Cerebellar cortex (tissue), 1 donor: ENCODE data around the gene SLC7A10.
"Not testable (repeated sequence)": the region's sequence is repeated elsewhere in the genome, so short reads cannot be mapped to it uniquely, and the experiment has no call there.

ENCODE experiments used
- DNase-seq: peaks from one replicate; pipeline ENCODE4 v3.0.0-alpha.2; 2015; ENCODE audit warnings: low spot score

SLC7A10 gene

DNA sequence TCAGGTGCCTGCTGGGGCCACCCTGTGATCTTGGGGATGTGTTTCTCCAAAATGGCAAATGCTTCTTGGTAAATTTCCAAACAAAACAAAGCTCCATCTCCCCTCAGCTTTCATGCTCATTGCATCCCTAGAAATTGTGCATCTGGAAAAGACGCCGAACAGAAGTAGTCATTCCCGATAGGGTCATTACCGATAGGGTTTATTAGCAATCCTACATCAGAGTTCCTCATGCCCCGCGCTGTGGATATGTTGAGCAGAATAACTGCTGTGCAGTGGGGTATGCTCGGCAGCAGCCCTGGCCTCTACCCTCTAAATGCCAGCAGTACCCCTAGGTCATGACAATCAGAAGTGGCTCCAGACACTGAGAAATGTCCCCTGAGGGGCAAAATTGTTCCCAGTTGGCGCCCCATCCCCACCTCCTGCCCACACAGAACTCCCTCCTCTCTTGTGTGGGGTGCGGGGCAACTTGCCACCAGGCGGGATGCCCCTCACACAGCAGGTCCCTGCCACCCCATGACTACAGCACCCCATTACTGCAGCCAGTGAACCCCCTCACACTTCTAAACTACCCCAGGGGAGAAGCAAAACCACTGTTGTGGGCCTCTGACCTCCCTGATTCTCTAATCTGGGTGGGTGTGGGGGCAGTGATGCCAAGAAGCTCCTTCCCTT, 13.0 kb upstream of the SLC7A10 start:
- no peak for DNase-seq

GRCh38 chr19:33236696-33237390, 11.2 kb upstream of the SLC7A10 start:
- no peak for DNase-seq

DNA sequence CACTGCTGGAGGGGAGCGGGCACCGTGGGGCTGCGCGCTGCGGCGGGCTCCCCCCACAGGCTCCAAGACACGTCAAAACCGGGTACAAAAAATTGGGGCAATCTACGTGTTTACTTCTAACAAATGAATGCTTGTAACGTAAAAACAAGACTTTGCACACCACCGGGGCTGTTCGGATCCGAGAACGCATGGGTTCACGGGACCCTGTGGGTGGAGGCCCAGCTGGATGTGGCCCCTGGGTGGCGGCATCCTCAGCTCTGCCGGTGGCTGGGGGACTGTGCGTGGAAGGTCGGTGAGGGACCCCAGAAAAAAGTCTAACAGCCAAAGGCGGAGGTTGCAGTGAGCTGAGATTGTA, 10.3 kb upstream of the SLC7A10 start:
- DNase-seq, result no peak

- DNase-seq, result peak; percentile 81
Observed at GRCh38 chr19:33235269-33235995, 9.8 kb upstream of the SLC7A10 start.

DNA sequence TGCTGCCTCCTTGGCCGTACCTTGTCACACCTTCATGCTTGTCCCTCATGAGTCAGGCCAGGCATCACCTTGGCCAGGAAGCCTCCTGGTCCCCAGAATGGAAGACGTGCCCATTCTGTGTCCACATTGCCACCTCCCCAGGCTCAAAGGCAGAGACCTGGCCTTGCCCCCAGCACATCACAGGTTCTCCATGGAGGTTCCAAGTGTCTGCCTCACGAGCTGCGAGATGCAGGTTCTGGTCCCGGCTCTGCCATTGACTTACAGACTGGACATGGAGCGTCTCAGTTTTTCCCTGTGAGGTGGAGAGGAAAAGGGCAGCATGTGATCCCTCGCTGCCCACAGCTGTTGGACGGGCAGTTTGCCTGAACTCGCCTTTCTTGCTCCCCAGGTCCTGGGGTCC, 9.1 kb upstream of the SLC7A10 start:
- no peak for DNase-seq

GRCh38 chr19:33234092-33234491, 8.4 kb upstream of the SLC7A10 start:
- no peak for DNase-seq

DNA sequence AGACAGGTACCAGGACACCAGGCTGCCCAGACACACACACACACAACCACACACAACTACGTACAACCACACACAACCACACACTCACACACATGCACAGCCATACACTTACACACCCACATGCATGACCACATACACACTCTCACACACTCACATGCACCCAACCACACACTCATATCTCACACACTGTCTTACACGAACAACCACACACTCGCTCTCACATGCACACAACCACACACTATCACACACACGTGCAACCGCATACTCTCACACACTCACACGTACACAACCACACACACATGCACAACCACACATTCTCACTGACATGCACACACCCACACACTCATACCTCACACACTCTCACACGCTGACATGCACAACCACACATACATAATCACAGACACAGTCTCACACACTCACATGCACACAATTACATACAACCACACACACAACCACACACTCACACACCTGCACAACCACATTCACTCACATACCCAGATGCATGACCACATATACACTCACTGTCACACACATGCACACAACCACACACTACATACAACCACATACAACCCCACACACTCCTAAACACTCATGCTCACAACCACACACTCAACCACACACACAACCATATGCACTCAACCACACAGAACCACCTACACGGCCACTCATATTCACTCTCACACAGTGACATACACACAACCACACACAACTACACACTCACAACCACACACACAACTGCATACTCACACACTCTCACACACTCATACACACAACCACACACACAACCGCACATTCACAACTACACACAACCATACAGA, 7.6 kb upstream of the SLC7A10 start:
- DNase-seq, result no peak

GRCh38 chr19:33232656-33233055, 7.0 kb upstream of the SLC7A10 start:
- DNase-seq, result no peak

- DNase-seq, result no peak
Observed at GRCh38 chr19:33231511-33231910, 5.9 kb upstream of the SLC7A10 start.

DNA sequence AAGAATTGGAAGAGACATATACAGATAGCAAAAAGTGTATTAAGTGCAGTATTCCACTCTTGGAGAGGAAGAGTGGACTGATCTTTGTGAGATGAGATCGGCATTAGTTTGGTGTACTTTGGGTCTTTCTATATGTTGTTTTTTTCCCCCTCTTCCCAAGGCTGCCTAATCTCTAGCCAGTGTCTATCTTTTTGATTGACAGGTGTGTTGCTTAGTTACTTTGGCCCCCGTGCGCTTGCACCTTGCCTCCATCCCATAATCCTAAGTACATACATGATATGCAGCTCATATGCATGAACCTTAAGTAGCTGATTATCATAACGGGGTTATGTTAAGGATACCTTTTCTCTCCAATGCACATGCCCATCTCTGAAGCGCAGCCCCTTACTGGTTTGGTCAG, 4.3 kb upstream of the SLC7A10 start:
- DNase-seq, result no peak

DNA sequence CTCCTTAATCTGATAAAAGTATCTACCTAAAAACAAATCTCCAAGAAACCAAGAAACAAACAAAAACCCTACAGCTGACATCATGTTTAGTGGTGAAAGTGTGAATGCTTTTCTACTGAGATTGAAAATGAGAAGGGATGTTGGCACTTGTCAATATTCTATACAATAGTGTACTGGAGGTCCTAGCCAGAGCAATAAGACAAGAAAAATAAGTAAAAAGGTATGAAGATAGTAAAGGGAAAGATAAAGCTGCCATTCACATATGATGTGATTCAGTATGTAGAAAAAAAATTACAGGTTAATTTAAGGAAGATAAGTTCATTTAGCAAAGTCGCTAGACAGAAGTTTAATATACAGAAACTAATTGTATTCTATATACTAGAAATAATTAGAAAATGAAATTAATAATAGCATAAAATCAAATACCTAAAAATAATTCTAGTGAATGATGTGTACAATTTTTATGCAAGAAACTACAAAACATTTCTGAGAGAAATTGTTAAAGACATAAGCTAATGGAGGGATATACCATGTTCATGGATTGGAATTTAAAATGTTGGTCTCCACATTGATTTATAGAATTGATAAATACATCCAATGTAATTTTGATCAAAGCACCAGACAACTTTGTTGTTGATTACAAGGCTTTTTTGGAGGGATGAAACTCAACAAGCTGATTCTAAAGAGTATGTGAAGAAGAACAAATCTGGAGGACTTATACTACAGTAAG, 2.4 kb upstream of the SLC7A10 start:
- DNase-seq, result no peak

GRCh38 chr19:33227242-33227650, 1.6 kb upstream of the SLC7A10 start:
- no peak for DNase-seq

DNA sequence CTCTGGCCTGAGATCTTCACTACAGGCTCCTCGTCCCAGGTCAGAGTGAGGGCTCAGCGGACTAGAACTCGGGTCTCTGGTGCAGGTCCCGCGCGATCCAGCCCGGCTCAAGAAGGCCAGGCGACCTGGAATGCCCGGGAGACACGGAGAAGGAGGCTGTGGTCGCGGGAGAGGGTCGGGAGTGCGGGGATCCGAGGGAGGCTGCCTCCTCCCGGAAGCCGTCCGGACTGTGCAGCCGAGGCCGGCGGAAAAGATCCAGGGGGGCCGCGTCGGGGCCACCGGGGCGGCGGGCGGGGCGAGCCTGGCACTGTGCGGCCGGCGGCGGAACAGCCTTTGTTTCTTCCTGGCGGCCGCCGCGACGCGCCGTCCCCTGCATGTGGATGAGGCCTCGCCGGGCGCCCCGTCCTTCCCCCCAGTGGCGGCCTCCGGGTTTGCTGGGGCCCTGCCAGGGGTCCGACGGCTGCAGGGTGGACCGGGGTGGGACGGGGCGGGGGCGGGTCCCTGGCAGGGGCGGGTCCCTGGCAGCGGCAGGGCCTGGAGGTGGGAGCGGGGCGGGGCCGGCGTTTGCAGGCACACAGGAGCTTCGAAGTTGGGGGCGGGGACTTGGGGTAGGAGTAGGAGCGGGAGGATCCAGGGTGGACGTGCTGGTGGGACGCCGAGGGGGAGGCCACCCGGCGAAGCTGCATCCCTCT, 1.0 kb upstream of the SLC7A10 start:
- no peak for DNase-seq

- no peak for DNase-seq
Observed at GRCh38 chr19:33224694-33225457, 774 bp downstream of the SLC7A10 start.

GRCh38 chr19:33222255-33222654, 3.4 kb downstream of the SLC7A10 start:
- not testable (repeated sequence) for DNase-seq

DNA sequence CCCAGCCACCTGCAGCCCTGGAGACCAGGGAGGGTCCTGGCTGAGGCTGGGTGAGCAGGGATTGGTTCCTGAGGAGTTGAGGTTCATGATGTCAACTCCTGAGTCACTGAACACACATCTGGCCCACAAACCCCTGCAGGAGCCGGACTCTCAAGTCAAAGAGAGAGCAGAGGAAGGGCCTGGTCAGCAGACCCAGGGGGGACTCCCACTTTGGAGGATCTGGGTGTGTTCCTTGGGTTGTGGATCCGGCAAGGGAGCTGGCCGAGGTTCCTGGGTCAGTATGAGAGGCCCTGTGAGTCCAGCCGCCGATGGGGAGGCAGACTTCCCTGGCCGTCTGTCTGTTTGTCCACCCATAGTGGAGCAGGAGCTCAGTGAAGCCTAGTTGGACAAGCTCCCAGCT, 4.0 kb downstream of the SLC7A10 start:
- no peak for DNase-seq

DNA sequence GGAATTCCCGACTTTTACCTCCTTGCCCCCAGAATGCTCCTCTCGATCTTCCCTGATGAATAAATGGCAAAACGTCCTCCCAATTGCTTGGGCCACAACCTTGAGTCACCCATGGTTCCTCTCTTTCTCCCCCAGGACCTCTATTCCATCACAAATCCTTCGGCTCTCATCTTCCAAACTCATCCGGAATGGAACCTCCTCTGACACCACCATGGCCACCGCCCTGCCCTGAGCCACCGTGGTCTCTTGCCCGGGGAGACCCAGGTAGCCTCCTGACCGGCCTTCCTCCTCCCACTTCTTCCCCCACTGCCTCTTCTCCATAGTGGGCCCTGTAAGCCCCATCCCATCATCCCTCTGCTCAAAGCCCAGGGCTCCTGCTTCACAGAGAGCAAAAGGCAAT, 4.9 kb downstream of the SLC7A10 start:
- DNase-seq, result no peak

DNA sequence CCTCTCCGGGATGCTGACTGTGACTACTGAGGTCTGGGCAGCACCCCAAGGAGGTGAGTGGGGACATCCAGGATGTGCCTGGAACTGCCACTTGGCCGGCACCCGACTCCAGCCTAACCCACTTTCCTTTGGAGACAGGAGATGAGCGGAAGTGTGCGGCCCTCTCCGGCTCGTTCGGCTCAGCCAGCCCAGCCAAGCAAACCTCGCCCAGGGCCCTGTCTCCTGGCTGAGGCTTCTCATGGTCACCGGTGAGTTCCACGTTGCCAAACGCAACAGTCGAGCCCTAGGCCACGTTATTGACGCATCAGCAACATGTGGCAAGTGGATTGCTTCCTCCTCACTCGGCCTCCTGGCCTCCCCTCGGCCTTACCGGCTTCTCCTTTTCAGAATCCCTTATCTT, 5.5 kb downstream of the SLC7A10 start:
- DNase-seq, result no peak

DNA sequence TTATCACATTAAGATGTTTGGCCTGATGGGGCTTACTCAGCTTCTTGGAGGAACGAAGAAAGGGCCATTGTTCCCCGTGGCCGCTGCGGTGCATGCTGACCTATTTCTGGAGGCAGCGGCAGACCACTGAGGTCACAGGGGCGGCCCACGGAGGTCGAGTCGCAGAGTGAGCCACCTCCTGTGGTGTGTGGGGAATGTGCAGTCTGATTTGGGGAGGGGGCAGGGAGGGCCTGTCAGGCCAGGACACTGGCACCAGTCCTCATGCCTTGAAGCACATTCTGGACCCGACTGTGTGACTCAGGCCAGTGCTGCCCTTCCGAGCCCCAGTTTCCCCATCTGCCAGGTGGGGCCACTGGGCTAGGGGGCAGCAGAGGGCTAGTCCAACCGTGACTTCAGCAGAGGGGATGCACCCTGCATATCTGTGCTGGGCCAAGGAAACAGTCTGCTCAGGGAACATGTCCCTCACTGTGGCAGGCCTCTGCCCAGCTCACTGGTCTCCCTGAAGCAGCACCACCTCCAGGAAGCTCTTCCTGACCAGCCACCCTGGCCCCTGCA, 6.3 kb downstream of the SLC7A10 start:
- DNase-seq, result no peak

- DNase-seq, result no peak
Observed at GRCh38 chr19:33217881-33218280, 7.8 kb downstream of the SLC7A10 start.
